ENCODE results near the gene VDAC1. TPM values are rescaled to one million over a fixed set of nuclear protein-coding genes. Genes with fewer than 3 reads are reported as not detected.

Gene VDAC1
- total and polyA plus RNA-seq, 10 of the 15 experiments (the other 5 are each of a cell fraction or from before 2014, with no cell fraction given), result 245 to 488 (median 349) TPM

DNA sequence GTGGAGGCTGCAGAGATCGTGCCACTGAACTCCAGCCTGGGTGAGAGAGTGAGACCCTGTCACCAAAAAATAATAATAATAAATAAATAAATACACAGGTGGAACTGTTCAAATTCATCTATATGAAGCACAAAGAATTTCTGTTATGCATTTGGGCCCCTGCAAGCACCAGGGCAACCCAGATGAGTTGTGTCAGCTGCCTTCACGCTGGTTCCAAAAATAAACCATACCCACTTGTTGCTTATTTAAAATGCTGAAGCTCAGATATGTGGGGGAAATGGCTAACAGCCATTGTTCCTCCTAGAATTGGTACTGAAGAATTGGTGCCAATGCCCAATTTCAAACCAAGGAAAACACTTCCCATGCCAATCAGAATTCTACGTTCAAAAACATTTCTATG is 25.8 kb downstream of the VDAC1 start:
- in situ Hi-C loops (cut with MboI) (no loop called here), intact Hi-C loops (cut with micrococcal nuclease; ENCODE audit: unreplicated experiment) (no loop called here)
- POLR2A ChIA-PET, result interaction anchor here (0.6 to 1.4 kb wide), 4 partner anchors 9 to 458 kb away, joined by 3 to 8 read pairs (median 4); no protein-coding TSS in a partner anchor
- TF ChIP-seq, protein P1, sequence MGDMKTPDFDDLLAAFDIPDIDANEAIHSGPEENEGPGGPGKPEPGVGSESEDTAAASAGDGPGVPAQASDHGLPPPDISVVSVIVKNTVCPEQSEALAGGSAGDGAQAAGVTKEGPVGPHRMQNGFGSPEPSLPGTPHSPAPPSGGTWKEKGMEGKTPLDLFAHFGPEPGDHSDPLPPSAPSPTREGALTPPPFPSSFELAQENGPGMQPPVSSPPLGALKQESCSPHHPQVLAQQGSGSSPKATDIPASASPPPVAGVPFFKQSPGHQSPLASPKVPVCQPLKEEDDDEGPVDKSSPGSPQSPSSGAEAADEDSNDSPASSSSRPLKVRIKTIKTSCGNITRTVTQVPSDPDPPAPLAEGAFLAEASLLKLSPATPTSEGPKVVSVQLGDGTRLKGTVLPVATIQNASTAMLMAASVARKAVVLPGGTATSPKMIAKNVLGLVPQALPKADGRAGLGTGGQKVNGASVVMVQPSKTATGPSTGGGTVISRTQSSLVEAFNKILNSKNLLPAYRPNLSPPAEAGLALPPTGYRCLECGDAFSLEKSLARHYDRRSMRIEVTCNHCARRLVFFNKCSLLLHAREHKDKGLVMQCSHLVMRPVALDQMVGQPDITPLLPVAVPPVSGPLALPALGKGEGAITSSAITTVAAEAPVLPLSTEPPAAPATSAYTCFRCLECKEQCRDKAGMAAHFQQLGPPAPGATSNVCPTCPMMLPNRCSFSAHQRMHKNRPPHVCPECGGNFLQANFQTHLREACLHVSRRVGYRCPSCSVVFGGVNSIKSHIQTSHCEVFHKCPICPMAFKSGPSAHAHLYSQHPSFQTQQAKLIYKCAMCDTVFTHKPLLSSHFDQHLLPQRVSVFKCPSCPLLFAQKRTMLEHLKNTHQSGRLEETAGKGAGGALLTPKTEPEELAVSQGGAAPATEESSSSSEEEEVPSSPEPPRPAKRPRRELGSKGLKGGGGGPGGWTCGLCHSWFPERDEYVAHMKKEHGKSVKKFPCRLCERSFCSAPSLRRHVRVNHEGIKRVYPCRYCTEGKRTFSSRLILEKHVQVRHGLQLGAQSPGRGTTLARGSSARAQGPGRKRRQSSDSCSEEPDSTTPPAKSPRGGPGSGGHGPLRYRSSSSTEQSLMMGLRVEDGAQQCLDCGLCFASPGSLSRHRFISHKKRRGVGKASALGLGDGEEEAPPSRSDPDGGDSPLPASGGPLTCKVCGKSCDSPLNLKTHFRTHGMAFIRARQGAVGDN (IDR thresholded peaks at IDR 0.05), result no peak
- TF ChIP-seq, protein P2, sequence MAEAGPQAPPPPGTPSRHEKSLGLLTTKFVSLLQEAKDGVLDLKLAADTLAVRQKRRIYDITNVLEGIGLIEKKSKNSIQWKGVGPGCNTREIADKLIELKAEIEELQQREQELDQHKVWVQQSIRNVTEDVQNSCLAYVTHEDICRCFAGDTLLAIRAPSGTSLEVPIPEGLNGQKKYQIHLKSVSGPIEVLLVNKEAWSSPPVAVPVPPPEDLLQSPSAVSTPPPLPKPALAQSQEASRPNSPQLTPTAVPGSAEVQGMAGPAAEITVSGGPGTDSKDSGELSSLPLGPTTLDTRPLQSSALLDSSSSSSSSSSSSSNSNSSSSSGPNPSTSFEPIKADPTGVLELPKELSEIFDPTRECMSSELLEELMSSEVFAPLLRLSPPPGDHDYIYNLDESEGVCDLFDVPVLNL (IDR thresholded peaks at IDR 0.05; ENCODE audit: low read depth, low read length), result no peak
- TF ChIP-seq, protein P3, sequence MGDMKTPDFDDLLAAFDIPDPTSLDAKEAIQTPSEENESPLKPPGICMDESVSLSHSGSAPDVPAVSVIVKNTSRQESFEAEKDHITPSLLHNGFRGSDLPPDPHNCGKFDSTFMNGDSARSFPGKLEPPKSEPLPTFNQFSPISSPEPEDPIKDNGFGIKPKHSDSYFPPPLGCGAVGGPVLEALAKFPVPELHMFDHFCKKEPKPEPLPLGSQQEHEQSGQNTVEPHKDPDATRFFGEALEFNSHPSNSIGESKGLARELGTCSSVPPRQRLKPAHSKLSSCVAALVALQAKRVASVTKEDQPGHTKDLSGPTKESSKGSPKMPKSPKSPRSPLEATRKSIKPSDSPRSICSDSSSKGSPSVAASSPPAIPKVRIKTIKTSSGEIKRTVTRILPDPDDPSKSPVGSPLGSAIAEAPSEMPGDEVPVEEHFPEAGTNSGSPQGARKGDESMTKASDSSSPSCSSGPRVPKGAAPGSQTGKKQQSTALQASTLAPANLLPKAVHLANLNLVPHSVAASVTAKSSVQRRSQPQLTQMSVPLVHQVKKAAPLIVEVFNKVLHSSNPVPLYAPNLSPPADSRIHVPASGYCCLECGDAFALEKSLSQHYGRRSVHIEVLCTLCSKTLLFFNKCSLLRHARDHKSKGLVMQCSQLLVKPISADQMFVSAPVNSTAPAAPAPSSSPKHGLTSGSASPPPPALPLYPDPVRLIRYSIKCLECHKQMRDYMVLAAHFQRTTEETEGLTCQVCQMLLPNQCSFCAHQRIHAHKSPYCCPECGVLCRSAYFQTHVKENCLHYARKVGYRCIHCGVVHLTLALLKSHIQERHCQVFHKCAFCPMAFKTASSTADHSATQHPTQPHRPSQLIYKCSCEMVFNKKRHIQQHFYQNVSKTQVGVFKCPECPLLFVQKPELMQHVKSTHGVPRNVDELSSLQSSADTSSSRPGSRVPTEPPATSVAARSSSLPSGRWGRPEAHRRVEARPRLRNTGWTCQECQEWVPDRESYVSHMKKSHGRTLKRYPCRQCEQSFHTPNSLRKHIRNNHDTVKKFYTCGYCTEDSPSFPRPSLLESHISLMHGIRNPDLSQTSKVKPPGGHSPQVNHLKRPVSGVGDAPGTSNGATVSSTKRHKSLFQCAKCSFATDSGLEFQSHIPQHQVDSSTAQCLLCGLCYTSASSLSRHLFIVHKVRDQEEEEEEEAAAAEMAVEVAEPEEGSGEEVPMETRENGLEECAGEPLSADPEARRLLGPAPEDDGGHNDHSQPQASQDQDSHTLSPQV (IDR thresholded peaks at IDR 0.05), result no peak
- no peak for TF ChIP-seq SRF (IDR thresholded peaks at IDR 0.05; ENCODE audit: low read depth in 2 of 2, low read length in 2 of 2)
- no peak for TF ChIP-seq ZNF622 (IDR thresholded peaks at IDR 0.05)
- no peak for TF ChIP-seq SIN3A (IDR thresholded peaks at IDR 0.05; ENCODE audit: low read depth, low read length)
- TF ChIP-seq PBX3 (IDR thresholded peaks at IDR 0.05; ENCODE audit: insufficient replicate concordance, low read depth, low read length), result no peak
- TF ChIP-seq CREB1 (IDR thresholded peaks at IDR 0.05; ENCODE audit: low read depth), result no peak
- no peak for TF ChIP-seq BCL11A (IDR thresholded peaks at IDR 0.05; ENCODE audit: low read depth, low read length)
- no peak for TF ChIP-seq KLF5 (IDR thresholded peaks at IDR 0.05; ENCODE audit: partially characterized antibody)

More for the DNA sequence above, 25.8 kb downstream of the VDAC1 start:
- 90% methylated on average over 3 of the region's 3 CpGs for WGBS (ENCODE audit: insufficient coverage, insufficient replicate concordance, low lambda C conversion rate, missing lambda C conversion rate)
- H3K79me2 ChIP-seq (ENCODE audit: control insufficient read depth, insufficient read depth, low read length), result peaks cover 4% of the 10 kb centered on the region
- H3K4me3 ChIP-seq, result no peak overlapping the region
- H3K27ac ChIP-seq (ENCODE audit: control insufficient read depth, insufficient read depth), result no peak overlapping the region
- DNase-seq (ENCODE audit: low read depth, low spot score), result no peak
- no peaks in the 10 kb centered on the region for H3K27me3 ChIP-seq (replicated peaks in 1 of 2; ENCODE audit: control insufficient read depth in 2 of 2, insufficient read depth in 2 of 2, low read length in 1 of 2)
- H3K9ac ChIP-seq (ENCODE audit: control insufficient read depth, insufficient read depth, low read length), result no peak overlapping the region
- RAD21 ChIA-PET (ENCODE audit: unreplicated experiment), result interaction anchor here (0.6 to 1.9 kb wide), 8 partner anchors 9 to 554 kb away, joined by 3 to 8 read pairs (median 3); no protein-coding TSS in a partner anchor
- no peak for ATAC-seq
- CTCF ChIA-PET, result interaction anchor here (0.6 to 13.9 kb wide), 22 partner anchors 8 to 556 kb away, joined by 3 to 179 read pairs (median 4); partner anchors contain the start of gene C5orf15
- H3K36me3 ChIP-seq (ENCODE audit: control insufficient read depth in 2 of 2, insufficient read depth in 2 of 2, low read length in 1 of 2), result peaks cover 19 to 49% of the 10 kb centered on the region in 2 experiments
- H3K4me2 ChIP-seq (ENCODE audit: control insufficient read depth, insufficient read depth), result no peak overlapping the region
- H3K9me3 ChIP-seq (replicated peaks; ENCODE audit: control insufficient read depth, insufficient read depth, low read length), result no peaks in the 10 kb centered on the region
- BruUV-seq (replicated peaks), result no TSS peak
- H4K20me1 ChIP-seq (ENCODE audit: control insufficient read depth, insufficient read depth), result no peaks in the 10 kb centered on the region
- SMC1A ChIA-PET (ENCODE audit: uncharacterized antibody, unreplicated experiment), result interaction anchor here (0.7 to 4.4 kb wide), 13 partner anchors 9 to 556 kb away, joined by 3 to 31 read pairs (median 5); partner anchors contain the start of gene C5orf15
- H2AFZ ChIP-seq (ENCODE audit: control insufficient read depth, low read depth, low read length), result no peak overlapping the region
- H3K4me1 ChIP-seq (ENCODE audit: control insufficient read depth, insufficient read depth, low read length), result peaks cover 7% of the 10 kb centered on the region
- no peak for FAIRE-seq
